ENCODE measurements around the gene PSME4.

The PSME4 gene

DNA sequence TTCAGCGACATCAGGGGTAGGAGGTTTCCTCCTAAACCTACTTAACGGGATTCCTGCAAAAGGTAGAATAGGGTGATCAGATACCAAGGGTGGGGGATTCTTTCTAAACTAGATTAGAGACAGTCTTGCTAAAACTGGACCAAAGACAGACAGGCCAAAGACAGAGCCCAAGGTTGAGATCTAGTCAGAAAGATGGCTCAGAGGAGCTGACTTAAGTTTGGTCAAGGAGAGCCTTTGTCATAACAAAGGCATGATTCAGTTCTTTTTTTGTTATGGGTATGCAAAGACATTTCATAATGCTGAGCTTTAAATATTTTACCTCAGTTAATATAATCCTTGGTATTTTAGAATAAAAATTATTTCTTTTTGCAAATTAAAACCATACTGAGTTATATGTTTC is 93.2 kb downstream of the PSME4 start:
- CTCF ChIA-PET, result interaction anchor here (1.0 to 1.2 kb wide), 2 partner anchors 56 to 230 kb away, joined by 3 to 5 read pairs; no protein-coding TSS in a partner anchor
- POLR2A ChIA-PET, result no interaction called here
- TF ChIP-seq, protein P1, sequence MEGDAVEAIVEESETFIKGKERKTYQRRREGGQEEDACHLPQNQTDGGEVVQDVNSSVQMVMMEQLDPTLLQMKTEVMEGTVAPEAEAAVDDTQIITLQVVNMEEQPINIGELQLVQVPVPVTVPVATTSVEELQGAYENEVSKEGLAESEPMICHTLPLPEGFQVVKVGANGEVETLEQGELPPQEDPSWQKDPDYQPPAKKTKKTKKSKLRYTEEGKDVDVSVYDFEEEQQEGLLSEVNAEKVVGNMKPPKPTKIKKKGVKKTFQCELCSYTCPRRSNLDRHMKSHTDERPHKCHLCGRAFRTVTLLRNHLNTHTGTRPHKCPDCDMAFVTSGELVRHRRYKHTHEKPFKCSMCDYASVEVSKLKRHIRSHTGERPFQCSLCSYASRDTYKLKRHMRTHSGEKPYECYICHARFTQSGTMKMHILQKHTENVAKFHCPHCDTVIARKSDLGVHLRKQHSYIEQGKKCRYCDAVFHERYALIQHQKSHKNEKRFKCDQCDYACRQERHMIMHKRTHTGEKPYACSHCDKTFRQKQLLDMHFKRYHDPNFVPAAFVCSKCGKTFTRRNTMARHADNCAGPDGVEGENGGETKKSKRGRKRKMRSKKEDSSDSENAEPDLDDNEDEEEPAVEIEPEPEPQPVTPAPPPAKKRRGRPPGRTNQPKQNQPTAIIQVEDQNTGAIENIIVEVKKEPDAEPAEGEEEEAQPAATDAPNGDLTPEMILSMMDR (IDR thresholded peaks at IDR 0.05; ENCODE audit: control extremely low read depth, extremely low read depth, low read depth, missing control alignments), result no peak
- no peak for DNase-seq (ENCODE audit: extremely low spot score)

DNA sequence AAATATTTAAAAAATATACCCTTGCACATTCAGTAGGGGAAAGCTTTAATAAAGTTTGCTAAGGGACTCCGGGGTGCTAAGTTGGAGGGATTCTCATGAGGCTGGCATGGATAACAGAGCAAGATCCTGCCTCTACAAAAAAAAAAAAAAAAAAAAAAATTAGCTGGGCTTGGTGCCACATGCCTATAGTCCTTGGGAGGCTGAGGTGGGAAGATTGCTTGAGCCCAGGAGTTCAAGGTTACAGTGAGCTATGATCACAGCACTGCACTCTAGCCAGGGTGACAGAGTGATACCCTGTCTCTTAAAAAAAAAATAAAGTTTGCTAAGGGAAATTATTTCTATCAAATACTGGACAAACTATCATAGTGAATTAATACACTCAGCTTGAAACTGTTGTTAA is 93.7 kb downstream of the PSME4 start:
- TF ChIP-seq, protein P1 (IDR thresholded peaks at IDR 0.05; ENCODE audit: control extremely low read depth, extremely low read depth, low read depth, missing control alignments), result no peak
- ChIA-PET POLR2A (no interaction called here), CTCF (interaction anchor here (1.0 to 1.2 kb wide), 2 partner anchors 56 to 230 kb away, joined by 3 to 5 read pairs; no protein-coding TSS in a partner anchor)
- DNase-seq (ENCODE audit: extremely low spot score), result no peak

- ChIA-PET CTCF (interaction anchor here (1.0 to 1.6 kb wide), 3 partner anchors 7 to 13 kb away, joined by 3 to 5 read pairs (median 4); no protein-coding TSS in a partner anchor), POLR2A (no interaction called here)
- DNase-seq (ENCODE audit: extremely low spot score), result no peak
- TF ChIP-seq, protein P1 (IDR thresholded peaks at IDR 0.05; ENCODE audit: control extremely low read depth, extremely low read depth, low read depth, missing control alignments), result no peak
Measured at GRCh38 chr2:53874401-53874950, 96.3 kb downstream of the PSME4 start.

GRCh38 chr2:53867773-53868172 is 103.0 kb downstream of the PSME4 start:
- TF ChIP-seq, protein P1 (IDR thresholded peaks at IDR 0.05; ENCODE audit: control extremely low read depth, extremely low read depth, low read depth, missing control alignments), result no peak
- ChIA-PET POLR2A (no interaction called here), CTCF (interaction anchor here (1.2 kb wide), 1 partner anchor 7 kb away, joined by 5 read pairs; no protein-coding TSS in a partner anchor)
- no peak for DNase-seq (ENCODE audit: extremely low spot score)

GRCh38 chr2:53867169-53867568 is 103.6 kb downstream of the PSME4 start:
- no peak for DNase-seq (ENCODE audit: extremely low spot score)
- POLR2A ChIA-PET, result no interaction called here
- CTCF ChIA-PET, result interaction anchor here (1.2 kb wide), 1 partner anchor 8 kb away, joined by 5 read pairs; no protein-coding TSS in a partner anchor
- TF ChIP-seq, protein P1 (IDR thresholded peaks at IDR 0.05; ENCODE audit: control extremely low read depth, extremely low read depth, low read depth, missing control alignments), result no peak

DNA sequence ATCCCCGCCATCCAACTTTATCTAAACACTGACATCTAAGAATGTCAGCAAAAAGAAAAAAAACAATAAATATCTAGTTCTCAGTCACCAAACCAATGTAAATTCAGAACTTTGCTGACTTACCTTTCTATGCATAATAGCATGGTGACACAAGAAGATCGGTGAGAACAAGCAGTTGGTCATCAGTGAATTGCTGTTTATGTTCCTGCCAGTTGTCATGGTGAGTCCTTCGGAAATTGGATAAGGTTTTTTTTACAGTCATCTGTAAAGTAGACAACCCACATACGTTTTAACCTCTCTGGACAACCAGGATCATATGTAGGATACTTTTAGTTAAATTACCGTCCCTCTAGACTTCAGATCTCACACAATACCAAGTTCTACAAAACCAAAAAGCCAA is 104.8 kb downstream of the PSME4 start:
- POLR2A ChIA-PET, result no interaction called here
- TF ChIP-seq, protein P1 (IDR thresholded peaks at IDR 0.05; ENCODE audit: control extremely low read depth, extremely low read depth, low read depth, missing control alignments), result no peak
- no peak for DNase-seq (ENCODE audit: extremely low spot score)

More for the DNA sequence above, 104.8 kb downstream of the PSME4 start:
- CTCF ChIA-PET, result no interaction called here
